Stimulated activated naive CD8-positive, alpha-beta T cell treated with anti-CD3 and anti-CD28 coated beads, Interleukin-15, Interleukin-2, amounts not matched to agents 100 ng/mL and 50 ng/mL, for 24 hours (primary cell): ENCODE results near the gene PLPP4.

Experiments
- H3K27ac Mint-ChIP-seq: one replicate; pipeline ENCODE4 v1.8.0; 2021; ENCODE audit warnings: mild to moderate bottlenecking, mixed read lengths
- H3K27me3 Mint-ChIP-seq: one replicate; pipeline ENCODE4 v1.8.0; 2021; ENCODE audit warnings: mixed read lengths
- H3K36me3 Mint-ChIP-seq: one replicate; pipeline ENCODE4 v1.8.0; 2021; ENCODE audit warnings: low read depth, mixed read lengths
- H3K4me1 Mint-ChIP-seq: one replicate; pipeline ENCODE4 v1.8.0; 2021; ENCODE audit warnings: low read depth, mixed read lengths
- H3K4me3 Mint-ChIP-seq: one replicate; pipeline ENCODE4 v1.8.0; 2021; ENCODE audit warnings: mild to moderate bottlenecking, mixed read lengths
- H3K9me3 Mint-ChIP-seq: one replicate; pipeline ENCODE4 v1.8.0; 2021; ENCODE audit warnings: mixed read lengths

PLPP4 gene

GRCh38 chr10:120456626-120457430, at the start of gene PLPP4:
Gene PLPP4, plus strand, starts transcription at chr10:120457227. Its CDS starts 79 bp downstream, at chr10:120457306.
- Mint-ChIP-seq H3K36me3 (no peaks in the 10 kb centered on the region), H3K27me3 (peaks cover 49% of the 10 kb centered on the region), H3K4me3 (peak within 1 kb of the TSS; percentile 41), H3K9me3 (no peaks in the 10 kb centered on the region), H3K27ac (no peak within 1 kb of the TSS), H3K4me1 (no peaks in the 10 kb centered on the region)

- no peaks in the 10 kb centered on the region for H3K36me3 Mint-ChIP-seq
- no peak overlapping the region for H3K4me3 Mint-ChIP-seq
- H3K27me3 Mint-ChIP-seq = peaks cover 4% of the 10 kb centered on the region
- no peak overlapping the region for H3K27ac Mint-ChIP-seq
- H3K9me3 Mint-ChIP-seq = peaks cover 3% of the 10 kb centered on the region
- H3K4me1 Mint-ChIP-seq = no peaks in the 10 kb centered on the region
Observed at GRCh38 chr10:120409816-120410215, 47.2 kb upstream of the PLPP4 start.

- Mint-ChIP-seq H3K4me1 (no peaks in the 10 kb centered on the region), H3K36me3 (no peaks in the 10 kb centered on the region), H3K4me3 (no peak overlapping the region), H3K27ac (no peak overlapping the region), H3K27me3 (peaks cover 4% of the 10 kb centered on the region), H3K9me3 (peaks cover 3% of the 10 kb centered on the region)
Observed at GRCh38 chr10:120414946-120415345, 42.1 kb upstream of the PLPP4 start.

GRCh38 chr10:120415709-120416330, 41.2 kb upstream of the PLPP4 start:
- peaks cover 3% of the 10 kb centered on the region for H3K9me3 Mint-ChIP-seq
- H3K4me3 Mint-ChIP-seq = no peak overlapping the region
- H3K36me3 Mint-ChIP-seq = no peaks in the 10 kb centered on the region
- H3K4me1 Mint-ChIP-seq = no peaks in the 10 kb centered on the region
- H3K27ac Mint-ChIP-seq = no peak overlapping the region
- peaks cover 3% of the 10 kb centered on the region for H3K27me3 Mint-ChIP-seq

GRCh38 chr10:120420421-120420820, 36.6 kb upstream of the PLPP4 start:
- Mint-ChIP-seq H3K27ac (no peak overlapping the region), H3K9me3 (peaks cover 7% of the 10 kb centered on the region), H3K27me3 (no peaks in the 10 kb centered on the region), H3K36me3 (no peaks in the 10 kb centered on the region), H3K4me1 (no peaks in the 10 kb centered on the region), H3K4me3 (no peak overlapping the region)

- no peaks in the 10 kb centered on the region for H3K4me1 Mint-ChIP-seq
- peaks cover 7% of the 10 kb centered on the region for H3K9me3 Mint-ChIP-seq
- no peaks in the 10 kb centered on the region for H3K36me3 Mint-ChIP-seq
- H3K27ac Mint-ChIP-seq = no peak overlapping the region
- no peak overlapping the region for H3K4me3 Mint-ChIP-seq
- no peaks in the 10 kb centered on the region for H3K27me3 Mint-ChIP-seq
Observed at GRCh38 chr10:120421250-120421649, 35.8 kb upstream of the PLPP4 start.

GRCh38 chr10:120422457-120422856, 34.6 kb upstream of the PLPP4 start:
- H3K4me3 Mint-ChIP-seq = no peak overlapping the region
- no peaks in the 10 kb centered on the region for H3K4me1 Mint-ChIP-seq
- no peaks in the 10 kb centered on the region for H3K27me3 Mint-ChIP-seq
- H3K27ac Mint-ChIP-seq = no peak overlapping the region
- peaks cover 7% of the 10 kb centered on the region for H3K9me3 Mint-ChIP-seq
- no peaks in the 10 kb centered on the region for H3K36me3 Mint-ChIP-seq

GRCh38 chr10:120423431-120424197, 33.4 kb upstream of the PLPP4 start:
- Mint-ChIP-seq H3K27me3 (no peaks in the 10 kb centered on the region), H3K36me3 (no peaks in the 10 kb centered on the region), H3K4me1 (no peaks in the 10 kb centered on the region), H3K27ac (no peak overlapping the region), H3K9me3 (peaks cover 7% of the 10 kb centered on the region), H3K4me3 (no peak overlapping the region)

GRCh38 chr10:120424198-120424464, 32.9 kb upstream of the PLPP4 start:
- Mint-ChIP-seq H3K4me1 (no peaks in the 10 kb centered on the region), H3K27me3 (no peaks in the 10 kb centered on the region), H3K9me3 (peaks cover 7% of the 10 kb centered on the region), H3K4me3 (no peak overlapping the region), H3K27ac (no peak overlapping the region), H3K36me3 (no peaks in the 10 kb centered on the region)

GRCh38 chr10:120426306-120426705, 30.7 kb upstream of the PLPP4 start:
- Mint-ChIP-seq H3K27me3 (peaks cover 9% of the 10 kb centered on the region), H3K36me3 (no peaks in the 10 kb centered on the region), H3K4me3 (no peak overlapping the region), H3K27ac (no peak overlapping the region), H3K9me3 (peaks cover 7% of the 10 kb centered on the region), H3K4me1 (no peaks in the 10 kb centered on the region)

GRCh38 chr10:120428754-120429153, 28.3 kb upstream of the PLPP4 start:
- H3K27me3 Mint-ChIP-seq = peaks cover 25% of the 10 kb centered on the region
- H3K4me3 Mint-ChIP-seq = no peak overlapping the region
- no peaks in the 10 kb centered on the region for H3K36me3 Mint-ChIP-seq
- H3K27ac Mint-ChIP-seq = no peak overlapping the region
- no peaks in the 10 kb centered on the region for H3K4me1 Mint-ChIP-seq
- H3K9me3 Mint-ChIP-seq = peaks cover 7% of the 10 kb centered on the region

GRCh38 chr10:120429395-120429794, 27.6 kb upstream of the PLPP4 start:
- H3K27me3 Mint-ChIP-seq = peaks cover 25% of the 10 kb centered on the region
- no peaks in the 10 kb centered on the region for H3K36me3 Mint-ChIP-seq
- no peak overlapping the region for H3K4me3 Mint-ChIP-seq
- no peaks in the 10 kb centered on the region for H3K4me1 Mint-ChIP-seq
- H3K27ac Mint-ChIP-seq = no peak overlapping the region
- H3K9me3 Mint-ChIP-seq = peaks cover 7% of the 10 kb centered on the region

- no peak overlapping the region for H3K4me3 Mint-ChIP-seq
- H3K36me3 Mint-ChIP-seq = no peaks in the 10 kb centered on the region
- H3K27ac Mint-ChIP-seq = no peak overlapping the region
- peaks cover 25% of the 10 kb centered on the region for H3K27me3 Mint-ChIP-seq
- no peaks in the 10 kb centered on the region for H3K4me1 Mint-ChIP-seq
- H3K9me3 Mint-ChIP-seq = no peaks in the 10 kb centered on the region
Observed at GRCh38 chr10:120431251-120431651, 25.8 kb upstream of the PLPP4 start.

GRCh38 chr10:120432209-120432608, 24.8 kb upstream of the PLPP4 start:
- Mint-ChIP-seq H3K27me3 (peaks cover 25% of the 10 kb centered on the region), H3K9me3 (no peaks in the 10 kb centered on the region), H3K27ac (no peak overlapping the region), H3K4me1 (no peaks in the 10 kb centered on the region), H3K36me3 (no peaks in the 10 kb centered on the region), H3K4me3 (no peak overlapping the region)

GRCh38 chr10:120433141-120433540, 23.9 kb upstream of the PLPP4 start:
- Mint-ChIP-seq H3K4me3 (no peak overlapping the region), H3K9me3 (no peaks in the 10 kb centered on the region), H3K4me1 (no peaks in the 10 kb centered on the region), H3K36me3 (no peaks in the 10 kb centered on the region), H3K27me3 (peaks cover 25% of the 10 kb centered on the region), H3K27ac (no peak overlapping the region)
